Measurements from ENCODE around the gene OLFML2B.

The OLFML2B gene

DNA sequence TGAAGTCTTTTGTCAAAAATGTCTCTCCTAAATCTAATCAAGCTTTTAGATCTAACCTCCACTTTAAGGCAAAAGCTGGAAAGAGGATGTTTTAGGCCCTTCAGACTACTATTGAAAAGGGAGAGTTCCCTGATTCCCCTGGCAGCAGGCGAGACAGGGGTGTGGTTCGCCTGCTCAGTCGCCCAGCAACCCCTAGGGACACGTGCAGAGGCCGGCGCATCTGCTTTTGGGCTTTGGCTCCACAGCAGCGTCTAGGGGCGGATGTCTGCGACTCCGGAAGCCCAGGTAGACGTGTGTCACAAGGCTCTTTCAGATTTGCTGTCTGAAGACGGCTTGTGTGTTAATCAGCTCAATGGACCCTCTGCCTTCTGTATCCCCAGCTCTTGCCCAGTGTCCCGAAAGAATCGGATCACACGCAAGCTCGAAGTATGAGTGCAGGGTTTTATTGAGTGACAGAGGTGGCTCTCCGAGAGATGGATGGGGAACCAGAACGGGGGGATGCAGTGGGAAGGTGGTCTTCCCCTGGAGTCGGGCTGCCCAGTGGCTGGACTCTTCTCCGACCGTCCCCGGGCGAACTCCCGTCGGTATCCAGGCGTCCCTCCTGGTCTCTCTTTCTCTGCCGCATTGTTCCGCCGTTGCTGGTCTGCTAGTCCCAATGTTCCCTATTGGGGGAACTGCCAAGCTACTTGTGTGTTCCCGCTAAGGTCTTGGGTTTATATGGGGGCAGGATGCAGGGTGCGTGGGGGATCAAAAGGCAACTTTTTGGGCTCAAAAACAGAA, 45.5 kb downstream of the OLFML2B start:
- DNase-seq (ENCODE audit: low spot score) = no peak

DNA sequence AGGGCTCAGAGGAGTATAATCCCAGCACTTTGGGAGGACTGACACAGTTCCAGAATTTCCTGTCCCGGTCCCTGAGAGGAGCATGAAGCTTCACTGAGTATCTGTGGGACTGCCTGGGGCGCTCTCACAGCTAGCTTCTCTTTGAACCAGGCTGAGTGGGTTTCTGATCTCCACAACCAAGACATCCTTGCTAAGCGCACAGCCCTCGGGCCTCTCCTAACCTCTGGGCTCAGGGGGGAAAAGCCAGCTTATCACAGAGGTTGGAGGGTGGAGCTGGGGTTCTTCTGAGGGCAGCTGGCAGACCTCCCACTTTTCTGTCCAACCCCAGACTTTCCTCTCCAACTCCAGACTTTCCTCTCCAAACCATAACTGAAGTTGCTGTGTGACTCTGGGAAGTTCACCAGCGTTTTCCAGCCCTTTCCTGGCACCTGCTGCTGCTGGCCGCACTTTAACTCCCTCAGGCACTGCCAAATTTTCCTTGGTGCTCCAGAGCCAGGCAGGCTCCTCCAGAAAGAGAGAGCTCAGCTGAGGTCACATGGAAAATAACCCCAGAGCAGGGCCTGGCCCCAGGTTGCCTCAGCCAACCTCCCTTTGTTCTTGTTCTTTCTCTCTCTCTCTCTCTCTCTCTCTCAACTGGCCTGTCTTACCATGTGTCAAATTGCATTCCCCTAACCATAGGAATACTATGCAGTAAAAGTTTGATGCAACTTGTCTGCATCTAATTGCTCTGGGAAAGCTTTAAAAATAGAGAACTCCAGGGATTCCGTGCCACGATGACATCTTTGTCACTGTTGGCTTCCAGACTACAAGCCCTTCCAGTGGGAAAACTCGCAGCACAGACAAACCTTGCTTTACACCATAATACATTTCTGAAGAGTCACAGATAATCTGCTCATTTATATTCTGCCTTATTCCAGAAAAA, 49.5 kb downstream of the OLFML2B start:
- DNase-seq (ENCODE audit: low spot score) = peak; percentile 68

DNA sequence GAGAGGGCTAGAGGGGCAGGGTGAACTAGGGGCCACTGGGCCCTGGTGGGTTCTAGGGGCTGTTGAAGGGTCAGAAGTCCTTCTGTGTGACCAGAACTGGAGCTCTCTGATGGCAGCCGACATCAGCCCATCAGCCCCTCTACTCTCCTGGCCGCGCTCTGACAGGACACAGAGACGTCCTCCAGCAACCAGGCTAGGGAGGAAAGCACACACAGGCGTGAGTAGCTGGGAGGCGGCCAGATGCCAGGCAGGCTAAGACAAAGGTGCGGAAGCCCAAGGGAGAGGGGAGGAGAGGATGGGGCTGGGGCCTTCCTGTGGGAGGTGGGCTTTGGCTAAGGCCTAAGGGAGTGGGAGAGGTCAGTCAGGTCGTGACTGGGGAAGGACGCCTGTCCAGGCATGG, 50.8 kb downstream of the OLFML2B start:
- DNase-seq (ENCODE audit: low spot score) = no peak

DNA sequence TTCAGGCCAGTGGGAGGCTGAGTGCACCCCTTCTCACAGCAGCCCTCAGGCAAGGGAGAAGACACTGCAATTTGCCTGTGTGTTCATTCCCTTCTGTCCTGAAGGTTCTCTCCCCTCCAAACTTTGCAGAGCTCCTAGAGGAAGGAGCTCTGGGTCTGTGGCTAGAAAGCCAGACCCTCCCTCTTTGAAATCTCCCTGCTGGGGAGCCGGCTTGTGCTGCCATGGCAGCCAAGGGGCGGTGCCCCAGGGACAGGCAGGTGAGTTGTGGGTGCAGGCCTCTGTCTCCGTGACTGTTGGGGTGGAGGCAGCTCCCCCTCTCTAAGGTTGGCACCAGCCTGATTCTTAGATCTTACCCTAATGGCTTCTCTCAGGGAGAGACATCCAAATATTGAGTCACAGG, 53.0 kb downstream of the OLFML2B start:
- DNase-seq (ENCODE audit: low spot score) = no peak

DNA sequence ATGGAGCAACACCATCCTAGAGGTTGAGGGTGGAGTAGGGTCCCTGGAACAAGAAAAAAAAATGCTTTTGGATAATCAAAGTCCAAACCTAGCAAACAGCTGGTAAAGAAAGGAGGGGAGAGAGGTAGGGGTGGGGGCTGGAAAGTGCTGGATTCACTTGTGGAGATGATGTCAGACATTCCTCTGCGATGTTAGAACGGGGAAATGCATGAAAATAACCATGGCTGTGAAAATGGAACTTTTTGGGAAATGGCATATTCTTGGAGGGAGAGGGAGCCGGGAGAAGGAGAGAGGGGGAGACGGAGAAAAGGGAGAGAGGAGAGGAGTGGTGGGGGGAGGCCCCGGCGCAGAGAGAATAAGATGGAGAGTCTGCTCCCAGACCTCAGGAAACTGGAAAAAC, 53.6 kb downstream of the OLFML2B start:
- no peak for DNase-seq (ENCODE audit: low spot score)

DNA sequence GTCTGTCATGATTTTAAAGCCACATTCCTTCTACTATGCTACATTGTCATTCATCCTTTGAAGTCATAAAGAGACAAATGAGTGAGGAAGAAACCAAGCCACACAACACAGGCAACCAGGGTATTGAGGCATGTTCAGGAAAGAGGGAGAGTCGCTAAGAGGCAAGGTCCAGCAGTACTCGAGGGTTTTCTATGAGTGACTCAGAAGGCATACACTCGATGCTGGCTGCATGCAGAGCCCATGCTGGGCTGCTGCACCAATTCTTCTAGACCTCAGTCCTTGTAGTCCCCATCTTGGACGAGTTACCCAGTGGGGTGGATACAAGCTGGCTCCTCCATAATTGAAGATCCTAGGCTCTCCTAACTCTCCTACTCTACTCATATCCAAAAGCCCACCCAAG, 57.6 kb downstream of the OLFML2B start:
- DNase-seq (ENCODE audit: low spot score) = no peak

DNA sequence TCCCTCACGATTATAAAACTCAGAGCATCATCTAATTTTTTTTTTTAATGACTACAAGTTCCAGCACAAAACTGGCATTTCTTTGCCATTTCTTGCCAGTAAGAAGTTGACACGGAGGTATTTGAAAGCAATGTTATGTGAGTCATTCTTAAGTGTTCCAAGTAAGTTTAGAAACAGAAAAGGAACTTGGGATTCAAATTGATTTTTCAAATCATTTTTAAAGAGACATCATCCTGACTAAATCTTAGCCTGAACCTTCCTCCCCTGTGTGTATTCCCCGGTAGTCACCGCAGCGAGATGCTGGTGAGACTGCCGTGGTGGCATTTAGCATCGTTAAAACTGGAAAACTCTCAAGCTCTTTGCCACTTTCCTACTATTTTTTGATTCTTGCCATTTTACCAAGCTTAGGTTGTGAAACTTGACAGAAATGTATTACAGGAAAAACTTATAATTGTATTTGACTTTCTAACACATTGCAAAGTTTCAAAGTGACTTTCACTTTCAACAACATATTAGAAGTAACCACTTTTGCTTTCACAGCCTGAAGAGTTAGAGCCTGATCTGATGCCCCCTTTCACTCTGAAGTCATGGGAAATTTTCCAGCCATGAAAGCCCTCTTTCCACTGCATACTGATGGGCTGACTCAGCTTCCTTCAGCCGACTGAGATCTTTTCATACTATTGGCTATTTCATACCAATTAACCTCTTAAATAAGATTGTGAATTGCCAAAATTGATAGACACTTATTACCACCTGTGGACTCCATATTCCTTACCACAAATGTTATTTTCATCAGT, 61.4 kb downstream of the OLFML2B start:
- DNase-seq (ENCODE audit: low spot score) = no peak

DNA sequence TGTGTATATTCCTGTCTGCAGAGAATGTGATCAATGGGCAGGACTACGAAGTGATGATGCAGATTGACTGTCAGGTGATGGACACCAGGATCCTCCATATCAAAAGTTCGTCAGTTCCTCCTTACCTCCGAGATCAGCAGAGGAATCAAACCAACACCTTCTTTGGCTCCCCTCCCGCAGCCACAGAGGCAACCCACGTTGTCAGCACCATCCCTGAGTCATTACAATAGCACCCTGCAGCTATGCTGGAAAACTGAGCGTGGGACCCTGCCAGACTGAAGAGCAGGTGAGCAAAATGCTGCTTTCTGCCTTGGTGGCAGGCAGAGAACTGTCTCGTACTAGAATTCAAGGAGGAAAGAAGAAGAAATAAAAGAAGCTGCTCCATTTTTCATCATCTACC, 65.2 kb downstream of the OLFML2B start:
- no peak for DNase-seq (ENCODE audit: low spot score)

DNA sequence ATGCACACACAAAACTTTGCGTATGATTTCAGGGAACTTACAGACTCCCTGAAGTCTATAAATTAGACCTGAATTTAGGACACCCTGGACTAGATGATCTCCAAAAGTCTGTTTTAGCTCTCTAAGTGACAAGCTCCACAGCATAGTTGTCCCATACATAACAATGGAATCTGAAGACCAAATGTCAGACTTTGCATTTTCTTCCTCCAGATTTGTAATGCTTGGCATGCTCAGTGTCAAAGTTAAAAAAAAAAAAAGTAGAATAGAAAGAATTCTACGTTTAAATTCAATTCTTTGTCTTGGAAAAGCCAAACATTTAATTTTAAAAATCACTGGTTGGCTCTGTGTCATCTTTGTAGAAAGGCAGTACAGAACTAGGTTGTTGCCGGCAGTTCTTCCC, 66.7 kb downstream of the OLFML2B start:
- no peak for DNase-seq (ENCODE audit: low spot score)

DNA sequence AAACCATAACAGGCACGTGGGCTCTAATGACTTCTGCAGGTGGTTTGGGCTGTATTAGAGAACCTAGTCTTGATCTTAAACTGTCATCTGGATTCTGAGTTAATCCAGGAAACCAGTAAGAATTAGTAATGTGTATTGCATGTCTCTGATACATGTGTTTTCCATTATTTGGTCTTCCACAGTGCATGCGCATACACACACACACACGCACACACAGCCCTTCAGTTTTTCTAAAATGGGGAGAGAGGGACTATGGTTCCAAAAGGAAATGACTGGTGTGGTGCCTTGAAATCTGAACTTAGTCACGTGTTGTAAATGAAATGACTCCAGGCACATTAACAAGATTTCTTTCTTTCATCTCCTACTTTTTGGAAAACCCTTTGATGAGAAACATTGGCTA, 67.6 kb downstream of the OLFML2B start:
- DNase-seq (ENCODE audit: low spot score) = no peak

DNA sequence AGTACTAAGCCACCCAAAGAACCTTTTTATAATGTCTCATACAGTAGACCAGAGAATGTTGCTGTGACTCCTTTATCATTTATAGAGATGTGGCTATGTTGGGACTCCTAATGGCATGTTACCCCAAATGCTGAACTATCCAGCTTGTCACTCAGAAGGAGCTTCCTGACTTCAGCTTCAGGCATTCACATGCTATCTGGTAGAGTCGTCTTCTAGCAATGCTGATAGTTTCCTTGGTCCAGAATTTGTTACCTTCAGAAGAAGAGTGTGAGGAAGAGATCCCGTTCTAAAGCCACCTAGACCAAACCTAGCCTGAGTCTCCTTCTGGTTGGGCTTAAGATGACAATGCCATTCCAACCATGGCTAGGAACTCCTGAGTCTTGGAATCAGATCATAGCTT, 68.1 kb downstream of the OLFML2B start:
- DNase-seq (ENCODE audit: low spot score) = no peak

DNA sequence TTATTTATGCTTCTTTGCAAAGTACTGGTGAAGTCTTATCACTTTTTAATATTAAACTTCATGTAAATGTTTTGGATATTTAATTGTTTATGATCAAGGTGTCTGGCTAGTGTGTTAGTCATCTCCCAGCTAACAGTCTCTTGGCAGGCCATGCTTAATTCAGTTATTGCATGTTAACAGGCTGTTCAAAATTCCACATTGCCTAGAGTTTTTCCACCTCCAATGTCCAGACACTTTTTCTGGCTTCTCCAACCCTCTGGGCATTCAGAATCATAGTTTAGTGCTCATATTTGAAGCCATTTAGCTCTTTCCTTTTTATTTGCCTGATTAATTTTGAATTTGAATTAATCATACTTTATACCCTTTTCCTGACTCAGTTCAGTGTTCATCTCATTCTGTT, 69.2 kb downstream of the OLFML2B start:
- no peak for DNase-seq (ENCODE audit: low spot score)

DNA sequence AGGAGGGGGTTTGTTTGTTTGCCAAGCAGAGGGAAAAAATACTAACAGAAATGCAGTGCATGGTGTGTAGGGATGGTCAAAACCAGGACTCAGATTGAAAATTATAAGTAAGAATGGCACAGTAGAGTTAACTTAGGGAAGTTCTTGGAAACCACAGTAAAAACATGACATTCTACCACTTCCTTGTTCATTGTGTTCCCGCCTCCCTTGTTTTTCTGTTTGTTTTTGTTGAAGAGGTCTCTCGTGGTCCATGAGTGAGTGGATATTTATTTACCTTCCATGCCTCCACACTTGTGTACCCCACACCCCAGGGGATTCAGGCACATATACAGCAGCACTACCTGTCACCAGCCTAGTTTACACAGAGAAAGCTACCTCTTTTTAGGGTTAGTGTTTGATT, 69.6 kb downstream of the OLFML2B start:
- DNase-seq (ENCODE audit: low spot score) = no peak

DNA sequence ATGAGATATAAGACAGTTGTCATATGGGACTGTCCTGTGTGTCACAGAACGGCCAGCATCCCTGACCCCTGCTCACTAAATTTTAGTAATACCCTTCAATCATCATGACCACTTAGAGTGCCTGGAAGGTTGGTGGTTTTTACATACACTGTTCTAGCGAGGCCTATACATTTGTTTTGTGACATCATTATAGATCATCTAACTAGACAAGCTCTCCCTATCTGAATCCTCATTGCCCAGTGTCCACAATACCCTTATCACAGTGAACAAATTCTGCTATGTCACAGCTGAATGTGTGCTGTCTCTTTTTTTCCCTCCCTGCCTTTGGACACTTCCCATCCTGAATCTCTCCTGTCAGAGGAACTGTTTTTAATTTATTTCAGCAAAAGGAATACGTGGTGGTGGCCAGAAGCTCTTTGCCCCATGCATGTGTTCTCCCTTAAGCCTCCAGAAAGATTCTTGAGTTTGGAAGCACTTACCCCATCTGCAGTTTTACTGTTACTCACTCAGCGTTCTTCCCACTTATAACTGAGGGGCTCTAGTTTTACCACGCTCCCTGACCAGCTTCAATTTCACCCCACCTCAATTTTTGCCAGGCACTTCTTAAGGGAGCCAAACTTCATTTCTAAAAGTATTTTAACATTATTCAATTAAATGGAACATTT, 70.3 kb downstream of the OLFML2B start:
- no peak for DNase-seq (ENCODE audit: low spot score)

DNA sequence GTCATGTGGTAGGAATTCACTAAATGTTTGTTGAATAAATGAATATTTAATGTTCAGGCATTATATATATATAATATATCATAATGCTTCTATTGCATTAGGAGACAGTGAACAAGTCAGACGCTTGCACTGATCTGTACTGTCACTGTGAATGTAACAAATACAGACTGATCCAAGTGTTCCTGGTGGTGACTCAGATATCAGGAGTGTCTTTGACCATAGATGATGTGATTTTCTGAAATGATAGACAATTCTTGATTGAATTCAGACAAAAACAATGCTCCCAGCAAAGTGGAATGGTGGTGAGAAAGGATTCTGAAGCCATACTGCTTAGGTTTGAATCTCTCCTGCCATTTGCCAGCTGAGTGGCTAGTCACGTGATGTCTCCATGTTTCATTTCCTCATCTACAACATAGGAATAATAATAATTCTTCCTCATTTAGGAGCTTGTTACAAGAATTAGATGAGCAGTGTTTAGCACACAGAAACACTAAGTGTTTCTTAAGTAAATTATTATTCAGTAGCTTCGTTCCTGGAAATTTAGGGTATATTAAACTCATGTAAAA, 71.0 kb downstream of the OLFML2B start:
- DNase-seq (ENCODE audit: low spot score) = no peak

DNA sequence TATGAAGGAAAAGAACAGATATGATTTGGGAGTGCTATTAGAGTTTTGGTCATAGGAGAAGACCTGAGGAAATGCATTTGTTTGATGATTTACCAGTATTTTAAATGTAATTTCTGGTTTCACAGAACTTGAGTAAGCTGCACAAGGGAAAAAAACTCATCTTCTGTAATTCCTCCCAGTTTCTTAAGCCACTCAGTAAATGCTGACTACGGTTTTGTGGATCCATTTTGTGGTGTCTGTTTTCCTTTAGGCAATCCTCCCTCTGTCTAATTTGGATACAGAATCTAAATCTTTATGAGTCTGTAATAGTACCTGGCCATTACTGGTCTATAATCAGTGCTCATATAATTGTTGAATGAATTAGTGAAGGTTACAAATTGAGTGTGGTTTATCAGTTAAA, 72.0 kb downstream of the OLFML2B start:
- DNase-seq (ENCODE audit: low spot score) = no peak

DNA sequence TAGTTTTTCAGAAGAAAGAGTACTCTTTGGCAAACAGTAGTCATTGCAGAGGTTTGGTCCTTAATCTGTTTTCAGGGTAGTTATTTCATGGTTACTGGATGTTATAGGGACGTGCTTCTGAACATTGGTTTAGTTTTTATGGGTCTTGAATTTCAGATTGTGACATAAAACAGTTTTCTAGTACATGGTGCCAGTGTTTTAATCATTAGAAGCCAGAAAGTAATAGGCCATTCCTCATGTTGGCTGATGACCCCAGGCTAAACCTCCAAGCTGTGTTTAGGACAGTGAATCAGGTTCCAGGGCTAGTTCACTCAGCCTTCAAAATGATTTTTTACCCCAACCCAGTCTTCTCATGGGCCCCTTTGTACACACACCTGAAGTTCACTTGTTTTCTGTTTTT, 73.3 kb downstream of the OLFML2B start:
- DNase-seq (ENCODE audit: low spot score) = no peak

DNA sequence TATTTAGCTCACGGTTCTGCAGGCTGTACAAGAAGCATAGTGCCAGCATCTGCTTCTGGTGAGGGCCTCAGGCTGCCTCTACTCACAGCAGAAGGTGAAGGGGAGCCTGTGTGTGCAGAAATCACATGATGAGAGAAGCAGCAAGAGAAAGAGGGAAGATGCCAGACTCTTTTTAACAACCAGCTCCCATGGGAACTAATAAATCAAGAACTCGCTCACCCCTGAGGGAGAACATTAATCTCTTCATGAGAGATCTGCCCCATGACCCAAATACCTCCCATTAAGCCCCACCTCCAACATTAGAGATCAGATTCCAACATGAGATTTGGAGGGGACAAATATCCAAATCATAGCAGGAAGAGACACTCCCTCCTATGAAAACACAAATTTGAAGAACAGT, 74.1 kb downstream of the OLFML2B start:
- no peak for DNase-seq (ENCODE audit: low spot score)

DNA sequence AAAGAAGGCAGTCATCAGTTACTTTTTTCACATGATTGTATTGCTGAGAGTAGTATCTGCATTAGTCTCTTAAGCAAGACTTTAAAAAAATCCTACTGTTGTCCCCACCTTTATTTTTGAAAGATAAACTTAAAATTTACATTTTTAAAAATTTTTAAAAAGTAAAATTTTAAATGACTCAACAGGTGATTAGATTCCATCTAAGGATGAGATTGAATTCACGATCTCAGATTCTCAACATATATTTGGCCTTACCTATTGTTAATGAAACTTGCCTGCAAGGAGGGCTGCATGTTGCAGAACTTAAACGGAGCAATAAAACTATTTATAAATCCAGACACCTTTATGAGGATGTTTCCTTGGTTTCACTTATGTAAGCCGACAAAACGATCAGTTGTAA, 75.2 kb downstream of the OLFML2B start:
- DNase-seq (ENCODE audit: low spot score) = no peak

DNA sequence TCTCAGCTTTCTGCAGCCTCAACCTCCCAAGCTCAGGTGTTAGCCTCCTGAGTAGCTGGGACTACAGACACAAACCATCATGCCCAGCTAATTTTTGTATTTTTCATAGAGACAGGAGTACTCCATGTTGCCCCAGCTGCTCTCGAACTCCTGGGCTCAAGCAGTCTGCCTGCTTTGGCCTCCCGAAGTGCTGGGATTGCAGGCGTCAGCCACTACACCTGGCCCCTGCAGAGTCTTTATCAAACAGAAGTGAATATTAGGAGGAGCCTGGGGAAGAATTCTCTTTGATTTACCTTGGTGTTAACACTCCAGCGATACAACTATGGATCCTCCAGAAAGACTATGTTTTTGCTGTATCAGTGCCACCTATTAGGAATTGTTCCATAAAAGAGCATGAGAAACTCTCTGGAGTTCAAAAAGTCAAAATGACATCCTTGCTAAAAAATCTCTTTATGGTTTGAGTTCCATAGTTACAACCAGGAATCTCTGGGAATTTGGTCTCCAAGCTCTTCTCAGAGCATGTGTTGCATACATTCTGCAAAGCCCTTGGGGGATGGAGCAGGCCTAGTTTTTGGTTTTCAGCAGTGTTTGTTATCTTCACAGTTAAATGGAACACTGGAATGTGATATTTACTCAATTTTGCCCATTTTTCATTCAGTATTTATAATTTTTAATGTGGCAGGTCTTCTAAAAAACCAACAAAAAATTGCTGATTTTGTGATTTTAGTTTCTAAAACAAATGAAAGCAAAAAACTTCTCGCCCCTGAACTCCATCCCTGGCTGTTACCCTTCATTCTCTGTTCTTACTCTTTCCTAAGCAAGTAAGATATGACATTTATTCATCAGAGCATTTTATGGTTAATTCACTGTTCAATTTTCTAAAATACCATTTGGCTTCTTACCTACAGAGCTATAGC, 77.3 kb downstream of the OLFML2B start:
- no peak for DNase-seq (ENCODE audit: low spot score)

Measured in hematopoietic multipotent progenitor cell treated with erythropoietin and hydrocortisone succinate and interleukin-3 and kit ligand, for 15 days (in vitro differentiated cells).